B cell (primary cell): ENCODE data around the gene CENPP. TPM values are rescaled to one million over a fixed set of nuclear protein-coding genes. Genes with fewer than 3 reads are reported as not detected.

ENCODE experiments used
- ATAC-seq: fragments of 200-7000 bp; cut with Tn5 transposase; one replicate; pipeline ENCODE4 v1.10.0; 2021; ENCODE audit warnings: low read depth, mild to moderate bottlenecking, moderate number of reproducible peaks, moderate library complexity
- CTCF ChIA-PET: fragments of 350-600 bp; sonication (Branson Sonifier 250); formaldehyde crosslinking; loops from one replicate; lab custom pipeline; 2021; ENCODE audit warnings: antibody characterized with exemption, inconsistent platforms; lab: Charles Lee
- POLR2A ChIA-PET: fragments of 350-600 bp; sonication (Branson Sonifier 250); formaldehyde crosslinking; loops from one replicate; lab custom pipeline; 2021; ENCODE audit warnings: antibody characterized with exemption; lab: Charles Lee
- DNase-seq: peaks from one replicate; pipeline ENCODE4 v3.0.0; 2013
- H2AFZ ChIP-seq: 2 replicates; pipeline ENCODE4 v1.6.1; 2012; ENCODE audit warnings: mild to moderate bottlenecking, low read depth, low read length; ENCODE audit not compliant: insufficient read depth, poor library complexity, severe bottlenecking
- H3K27ac ChIP-seq, 2 donors: 1 replicate in 1 of 2; 2 replicates in 1 of 2; pipeline ENCODE4 v1.5.1; 2012 to 2013; ENCODE audit warnings: low read length in 2 of 2, mild to moderate bottlenecking in 2 of 2, moderate library complexity in 1 of 2
- H3K27me3 ChIP-seq, 4 experiments: fragments of 200-600 bp in 1 of 4; sonication (generic) in 1 of 4; replicated peaks in 1 of 4; 1 replicate in 2 of 4; 2 replicates in 2 of 4; pipeline versions ENCODE4 v1.6.1 to v1.7.0; 2013 to 2016; ENCODE audit warnings: low read length in 3 of 4, mild to moderate bottlenecking in 2 of 4, mixed read lengths in 1 of 4, moderate library complexity in 1 of 4; ENCODE audit not compliant: insufficient read depth in 4 of 4, control insufficient read depth in 3 of 4; ENCODE audit errors: control extremely low read depth in 1 of 4
- H3K36me3 ChIP-seq, 2 experiments: replicated peaks in 1 of 2; 1 replicate in 1 of 2; 2 replicates in 1 of 2; pipeline versions ENCODE4 v1.6.1 to v1.7.1; 2013; ENCODE audit warnings: low read length in 1 of 2; ENCODE audit not compliant: insufficient read depth in 2 of 2, control insufficient read depth in 1 of 2; ENCODE audit errors: control extremely low read depth in 1 of 2, extremely low read depth in 1 of 2
- H3K4me1 ChIP-seq, 2 donors: fragments of 200-600 bp in 1 of 2; sonication (generic) in 1 of 2; 1 replicate in 1 of 2; 2 replicates in 1 of 2; pipeline versions ENCODE4 v1.5.1 to v1.6.1; 2013 to 2017; ENCODE audit warnings: low read length in 2 of 2; ENCODE audit not compliant: control insufficient read depth in 2 of 2, insufficient read depth in 2 of 2
- H3K4me2 ChIP-seq: replicated peaks from 2 replicates; pipeline ENCODE3; 2012; ENCODE audit warnings: mild to moderate bottlenecking, low read depth, low read length; ENCODE audit not compliant: poor library complexity, severe bottlenecking
- H3K4me3 ChIP-seq, 5 experiments: fragments of 200-600 bp in 1 of 5; sonication (generic) in 1 of 5; 1 replicate in 3 of 5; 2 replicates in 2 of 5; pipeline versions ENCODE4 v1.5.1 to v1.7.0; 2011 to 2016; ENCODE audit warnings: low read length in 4 of 5, mild to moderate bottlenecking in 4 of 5, low read depth in 2 of 5, control low read depth in 1 of 5, moderate library complexity in 1 of 5; ENCODE audit not compliant: insufficient read depth in 1 of 5; ENCODE audit errors: control extremely low read depth in 1 of 5, extremely low read depth in 1 of 5
- H3K79me2 ChIP-seq: fragments of 200-600 bp; sonication (generic); one replicate; pipeline ENCODE4 v1.6.0; 2016; ENCODE audit warnings: low read length; ENCODE audit not compliant: control insufficient read depth, insufficient read depth
- H3K9ac ChIP-seq: fragments of 200-600 bp; sonication (generic); 2 replicates; pipeline ENCODE4 v1.6.1; 2017; ENCODE audit warnings: mild to moderate bottlenecking, low read length, moderate library complexity
- H3K9me3 ChIP-seq, 3 donors: one replicate each; pipeline versions ENCODE4 v1.6.1 to v1.7.1; 2013; ENCODE audit warnings: low read length in 2 of 3; ENCODE audit not compliant: control insufficient read depth in 2 of 3, insufficient read depth in 1 of 3; ENCODE audit errors: control extremely low read depth in 1 of 3
- H4K20me1 ChIP-seq: 2 replicates; pipeline ENCODE4 v1.6.0; 2012; ENCODE audit warnings: mild to moderate bottlenecking, low read length; ENCODE audit not compliant: insufficient read depth, control insufficient read depth, poor library complexity, severe bottlenecking
- H3K27ac Mint-ChIP-seq: one replicate; pipeline ENCODE4 v1.8.0; 2021; ENCODE audit warnings: mixed read lengths
- H3K27me3 Mint-ChIP-seq: one replicate; pipeline ENCODE4 v1.8.0; 2021; ENCODE audit warnings: mixed read lengths
- H3K4me1 Mint-ChIP-seq: one replicate; pipeline ENCODE4 v1.8.0; 2021; ENCODE audit warnings: mixed read lengths
- H3K4me3 Mint-ChIP-seq: one replicate; pipeline ENCODE4 v1.8.0; 2021; ENCODE audit warnings: mixed read lengths
- H3K9me3 Mint-ChIP-seq: one replicate; pipeline ENCODE4 v1.8.0; 2022; ENCODE audit warnings: mixed read lengths; ENCODE audit not compliant: insufficient read depth
- CTCF ChIP-seq: fragments of 200-600 bp; IDR thresholded peaks from one replicate; pipeline ENCODE4 v1.8.0; 2022; ENCODE audit warnings: antibody characterized with exemption, mild to moderate bottlenecking
- EZH2 ChIP-seq: IDR thresholded peaks from 2 replicates; pipeline ENCODE4 v1.6.1; 2012; ENCODE audit warnings: borderline replicate concordance, low read depth, mild to moderate bottlenecking, moderate library complexity, low read length; ENCODE audit not compliant: insufficient read depth, poor library complexity, severe bottlenecking
- WGBS: methylation state at CpG from one replicate; pipeline ENCODE4 v1.1.5; 2013; ENCODE audit warnings: missing lambda C conversion rate; ENCODE audit not compliant: insufficient coverage; 5-methylcytosine and 5-hydroxymethylcytosine counted together
- intact Hi-C: fragments of 100-400 bp; cut with micrococcal nuclease; formaldehyde crosslinking; loops from one replicate; pipeline ENCODE4 v1.10.0; 2022
- polyA plus RNA-seq: library from polyadenylated mRNA; depleted of rRNA; stranded (reverse); fragments of >200 nt; gene quantifications from 2 replicates; pipeline ENCODE4 v1.2.3, GENCODE V29; 2012
- total RNA-seq, 2 donors: library from RNA; stranded (reverse); fragments of 120-200 nt in 1 of 2; gene quantifications; 1 replicate in 1 of 2; 2 replicates in 1 of 2; pipeline versions ENCODE4 v1.2.3 to v1.2.4, GENCODE V29; 2013 to 2022

The CENPP gene
- total and polyA plus RNA-seq, 2 donors (not counting 1 experiment from before 2014, with no cell fraction given), result 1.4 to 6.2 TPM

- H3K4me3 ChIP-seq, result no peak overlapping the region
- Mint-ChIP-seq H3K9me3 (no peaks in the 10 kb centered on the region), H3K4me3 (no peak overlapping the region), H3K27me3 (no peaks in the 10 kb centered on the region), H3K4me1 (no peaks in the 10 kb centered on the region), H3K27ac (no peak overlapping the region)
- H3K27ac ChIP-seq, result no peak overlapping the region
- WGBS, result no CpG with 5 or more reads among the region's 1 CpG
- no peak overlapping the region for H2AFZ ChIP-seq
- H3K79me2 ChIP-seq, result no peaks in the 10 kb centered on the region
- H3K4me1 ChIP-seq, result no peaks in the 10 kb centered on the region
- TF ChIP-seq EZH2 (no peak), CTCF (no peak)
- no peak overlapping the region for H3K4me2 ChIP-seq
- ChIA-PET CTCF (no interaction called here), POLR2A (no interaction called here)
- H3K27me3 ChIP-seq, result no peaks in the 10 kb centered on the region
- no peaks in the 10 kb centered on the region for H4K20me1 ChIP-seq
- H3K9ac ChIP-seq, result no peak overlapping the region
- no peak for ATAC-seq
- H3K9me3 ChIP-seq, result no peaks in the 10 kb centered on the region
- no peak for DNase-seq
- intact Hi-C loops, result no loop called here
- no peaks in the 10 kb centered on the region for H3K36me3 ChIP-seq
These were observed 270.2 kb downstream of the CENPP start for GRCh38 chr9:92595930-92596329.

- no peak for TF ChIP-seq EZH2
- Mint-ChIP-seq H3K27me3 (no peaks in the 10 kb centered on the region), H3K4me1 (no peaks in the 10 kb centered on the region), H3K4me3 (no peak overlapping the region), H3K27ac (no peak overlapping the region), H3K9me3 (no peaks in the 10 kb centered on the region)
- ChIA-PET CTCF (no interaction called here), POLR2A (no interaction called here)
- no peak for ATAC-seq
- Histone ChIP-seq H4K20me1 (no peaks in the 10 kb centered on the region), H3K9ac (no peak overlapping the region), H3K27ac (no peak overlapping the region), H2AFZ (no peak overlapping the region), H3K36me3 (no peaks in the 10 kb centered on the region), H3K79me2 (no peaks in the 10 kb centered on the region), H3K9me3 (peaks cover 0 to 6% (median 0%) of the 10 kb centered on the region in 3 donors), H3K27me3 (no peaks in the 10 kb centered on the region), H3K4me1 (no peaks in the 10 kb centered on the region), H3K4me3 (no peak overlapping the region), H3K4me2 (no peak overlapping the region)
- no peak for DNase-seq
- intact Hi-C loops, result no loop called here
- 100% methylated on average over 1 of the region's 2 CpGs for WGBS
These were observed 272.6 kb downstream of the CENPP start for GRCh38 chr9:92598382-92598781.
